GM03348 (cell line): ENCODE results near the gene ZBTB7C.

Experiments
- DNase-seq: peaks from one replicate; pipeline ENCODE4 v3.0.0; 2012; ENCODE audit warnings: low spot score

The ZBTB7C gene

GRCh38 chr18:48188609-48189008 is 220.6 kb downstream of the ZBTB7C start:
- DNase-seq, result no peak

GRCh38 chr18:48186861-48187260 is 222.3 kb downstream of the ZBTB7C start:
- DNase-seq, result no peak

GRCh38 chr18:48186131-48186766 is 222.9 kb downstream of the ZBTB7C start:
- DNase-seq, result no peak

GRCh38 chr18:48184118-48184517 is 225.1 kb downstream of the ZBTB7C start:
- no peak for DNase-seq

- DNase-seq, result no peak
These were observed 225.6 kb downstream of the ZBTB7C start for GRCh38 chr18:48183613-48184012.

- DNase-seq, result no peak
These were observed 226.4 kb downstream of the ZBTB7C start for GRCh38 chr18:48182779-48183178.

GRCh38 chr18:48181857-48182256 is 227.3 kb downstream of the ZBTB7C start:
- no peak for DNase-seq

GRCh38 chr18:48181087-48181823 is 227.9 kb downstream of the ZBTB7C start:
- DNase-seq, result no peak

GRCh38 chr18:48179666-48180065 is 229.5 kb downstream of the ZBTB7C start:
- DNase-seq, result no peak

- no peak for DNase-seq
These were observed 230.2 kb downstream of the ZBTB7C start for GRCh38 chr18:48179001-48179400.

GRCh38 chr18:48176909-48177308 is 232.3 kb downstream of the ZBTB7C start:
- DNase-seq, result no peak

GRCh38 chr18:48173557-48173956 is 235.6 kb downstream of the ZBTB7C start:
- no peak for DNase-seq

- no peak for DNase-seq
These were observed 236.8 kb downstream of the ZBTB7C start for GRCh38 chr18:48172226-48173006.

GRCh38 chr18:48171490-48172188 is 237.5 kb downstream of the ZBTB7C start:
- no peak for DNase-seq

GRCh38 chr18:48170651-48171050 is 238.5 kb downstream of the ZBTB7C start:
- DNase-seq, result no peak

- no peak for DNase-seq
These were observed 240.3 kb downstream of the ZBTB7C start for GRCh38 chr18:48168861-48169260.

- DNase-seq, result no peak
These were observed 241.3 kb downstream of the ZBTB7C start for GRCh38 chr18:48167897-48168253.

GRCh38 chr18:48166336-48166875 is 242.8 kb downstream of the ZBTB7C start:
- DNase-seq, result no peak

- DNase-seq, result no peak
These were observed 243.9 kb downstream of the ZBTB7C start for GRCh38 chr18:48165111-48165866.

- no peak for DNase-seq
These were observed 244.5 kb downstream of the ZBTB7C start for GRCh38 chr18:48164701-48165100.

GRCh38 chr18:48164116-48164515 is 245.1 kb downstream of the ZBTB7C start:
- DNase-seq, result no peak
